Measurements from ENCODE around the gene SLC25A33.
"Not testable (repeated sequence)": the region's sequence is repeated elsewhere in the genome, so short reads cannot be mapped to it uniquely, and the experiment has no call there.

The SLC25A33 gene

DNA sequence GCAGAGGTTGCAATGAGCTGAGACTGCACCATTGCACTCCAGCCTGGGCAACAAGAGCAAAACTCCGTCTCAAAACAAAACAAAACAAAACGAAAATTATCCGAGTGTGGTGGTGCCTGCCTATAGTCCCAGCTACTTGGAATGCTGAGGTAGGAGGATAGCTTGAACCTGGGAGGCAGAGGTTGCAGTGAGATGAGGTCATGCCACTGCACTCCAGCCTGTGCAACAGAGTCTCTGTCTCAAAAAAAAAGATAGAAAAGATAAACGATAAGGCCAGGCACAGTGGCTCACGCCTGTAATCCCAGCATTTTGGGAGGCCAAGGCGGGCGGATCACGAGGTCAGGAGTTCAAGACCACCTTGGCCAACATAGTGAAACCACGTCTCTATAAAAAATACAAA is 23.7 kb upstream of the SLC25A33 start:
- not testable (repeated sequence) for H3K27ac ChIP-seq (ENCODE audit: low read length, poor library complexity, severe bottlenecking); H2BK15ac ChIP-seq (ENCODE audit: low read depth, poor library complexity, severe bottlenecking); H3K14ac ChIP-seq (ENCODE audit: low read length in 2 of 2); H4K91ac ChIP-seq (ENCODE audit: low read length); H4K8ac ChIP-seq (ENCODE audit: low read length); H3K23ac ChIP-seq (ENCODE audit: low read length in 2 of 2); H2BK12ac ChIP-seq (ENCODE audit: low read length in 2 of 2); H3K79me1 ChIP-seq (replicated peaks; ENCODE audit: low read length, poor library complexity, severe bottlenecking); H3K9me3 ChIP-seq (ENCODE audit: control insufficient read depth, low read length); H2AFZ ChIP-seq (ENCODE audit: low read depth, low read length); DNase-seq; H3K4me3 ChIP-seq (ENCODE audit: insufficient read depth in 1 of 2, low read depth in 1 of 2, low read length in 2 of 2); H2BK120ac ChIP-seq (ENCODE audit: low read depth, low read length); H3K4ac ChIP-seq (ENCODE audit: low read depth in 1 of 2, low read length in 2 of 2); H2AK5ac ChIP-seq (ENCODE audit: low read length, severe bottlenecking); H2BK5ac ChIP-seq (ENCODE audit: low read depth, low read length, poor library complexity, severe bottlenecking); H3K18ac ChIP-seq (ENCODE audit: low read depth in 1 of 2, low read length in 2 of 2); H3K4me2 ChIP-seq (ENCODE audit: low read length, poor library complexity, severe bottlenecking); H3K9ac ChIP-seq (ENCODE audit: low read length); H3K36me3 ChIP-seq (ENCODE audit: control insufficient read depth in 1 of 2, insufficient read depth in 2 of 2, low read depth in 1 of 2, low read length in 2 of 2); H3K4me1 ChIP-seq (ENCODE audit: control insufficient read depth, insufficient read depth, low read depth, low read length)
- H3K27me3 ChIP-seq (ENCODE audit: control insufficient read depth in 1 of 2, insufficient read depth in 1 of 2, low read length in 2 of 2), result peaks cover 3 to 13% of the 10 kb centered on the region in 2 experiments
- 95% methylated on average over 9 of the region's 9 CpGs for WGBS

DNA sequence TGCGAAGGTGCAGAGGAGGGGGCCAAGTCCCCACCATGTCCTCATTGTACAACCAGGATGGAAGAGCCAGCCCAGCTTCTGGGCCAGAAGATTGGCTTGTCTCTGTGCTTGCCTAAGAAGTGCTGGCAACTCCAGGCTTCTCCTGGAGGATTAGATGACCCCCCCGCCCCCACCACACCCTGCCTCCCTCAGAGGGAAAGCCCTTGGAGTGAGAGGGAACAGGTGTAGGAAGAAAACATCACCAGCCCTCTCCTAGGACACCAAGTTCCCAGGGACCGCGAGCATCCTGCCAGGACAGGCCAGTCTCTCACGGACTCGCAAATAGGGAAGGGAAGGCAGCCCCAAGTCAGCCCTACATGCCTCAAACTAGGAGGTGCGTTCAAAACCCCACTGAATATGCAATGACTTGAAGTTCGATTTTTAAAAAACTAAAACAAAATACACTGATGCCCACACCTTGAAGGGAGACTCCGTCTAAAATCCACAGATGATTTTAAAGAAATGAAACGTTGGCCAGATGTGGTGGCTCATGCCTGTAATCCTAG is 20.7 kb upstream of the SLC25A33 start:
- no peak overlapping the region for H3K4me2 ChIP-seq (ENCODE audit: low read length, poor library complexity, severe bottlenecking)
- no peak overlapping the region for H3K18ac ChIP-seq (ENCODE audit: low read depth in 1 of 2, low read length in 2 of 2)
- no peak overlapping the region for H2BK15ac ChIP-seq (ENCODE audit: low read depth, poor library complexity, severe bottlenecking)
- no peaks in the 10 kb centered on the region for H3K36me3 ChIP-seq (ENCODE audit: control insufficient read depth in 1 of 2, insufficient read depth in 2 of 2, low read depth in 1 of 2, low read length in 2 of 2)
- peaks cover 3 to 14% of the 10 kb centered on the region in 2 experiments for H3K27me3 ChIP-seq (ENCODE audit: control insufficient read depth in 1 of 2, insufficient read depth in 1 of 2, low read length in 2 of 2)
- no peaks in the 10 kb centered on the region for H3K79me1 ChIP-seq (replicated peaks; ENCODE audit: low read length, poor library complexity, severe bottlenecking)
- no peak overlapping the region for H3K9ac ChIP-seq (ENCODE audit: low read length)
- no peak overlapping the region for H3K23ac ChIP-seq (ENCODE audit: low read length in 2 of 2)
- no peak overlapping the region for H2BK12ac ChIP-seq (ENCODE audit: low read length in 2 of 2)
- no peak overlapping the region for H3K4me3 ChIP-seq (ENCODE audit: insufficient read depth in 1 of 2, low read depth in 1 of 2, low read length in 2 of 2)
- no peak overlapping the region for H3K4ac ChIP-seq (ENCODE audit: low read depth in 1 of 2, low read length in 2 of 2)
- no peak overlapping the region for H2BK5ac ChIP-seq (ENCODE audit: low read depth, low read length, poor library complexity, severe bottlenecking)
- no peaks in the 10 kb centered on the region for H3K9me3 ChIP-seq (ENCODE audit: control insufficient read depth, low read length)
- H4K91ac ChIP-seq (ENCODE audit: low read length), result no peak overlapping the region
- no peak overlapping the region for H3K27ac ChIP-seq (ENCODE audit: low read length, poor library complexity, severe bottlenecking)
- no peak overlapping the region for H2AFZ ChIP-seq (ENCODE audit: low read depth, low read length)
- no peak for DNase-seq
- 81% methylated on average over 10 of the region's 10 CpGs for WGBS
- no peaks in the 10 kb centered on the region for H3K4me1 ChIP-seq (ENCODE audit: control insufficient read depth, insufficient read depth, low read depth, low read length)
- H2BK120ac ChIP-seq (ENCODE audit: low read depth, low read length), result no peak overlapping the region
- H3K14ac ChIP-seq (ENCODE audit: low read length in 2 of 2), result no peak overlapping the region
- no peak overlapping the region for H2AK5ac ChIP-seq (ENCODE audit: low read length, severe bottlenecking)
- H4K8ac ChIP-seq (ENCODE audit: low read length), result no peak overlapping the region

GRCh38 chr1:9520411-9520810 is 18.9 kb upstream of the SLC25A33 start:
- H3K18ac ChIP-seq (ENCODE audit: low read depth in 1 of 2, low read length in 2 of 2), result no peak overlapping the region
- H2BK12ac ChIP-seq (ENCODE audit: low read length in 2 of 2), result no peak overlapping the region
- H2AK5ac ChIP-seq (ENCODE audit: low read length, severe bottlenecking), result no peak overlapping the region
- 61% methylated on average over 8 of the region's 8 CpGs for WGBS
- H2BK5ac ChIP-seq (ENCODE audit: low read depth, low read length, poor library complexity, severe bottlenecking), result no peak overlapping the region
- H3K14ac ChIP-seq (ENCODE audit: low read length in 2 of 2), result peak overlapping the region in 1 of 2 experiments; percentile 45
- no peaks in the 10 kb centered on the region for H3K36me3 ChIP-seq (ENCODE audit: control insufficient read depth in 1 of 2, insufficient read depth in 2 of 2, low read depth in 1 of 2, low read length in 2 of 2)
- H3K4ac ChIP-seq (ENCODE audit: low read depth in 1 of 2, low read length in 2 of 2), result no peak overlapping the region
- H3K4me3 ChIP-seq (ENCODE audit: insufficient read depth in 1 of 2, low read depth in 1 of 2, low read length in 2 of 2), result no peak overlapping the region
- H3K27ac ChIP-seq (ENCODE audit: low read length, poor library complexity, severe bottlenecking), result no peak overlapping the region
- H3K23ac ChIP-seq (ENCODE audit: low read length in 2 of 2), result peak overlapping the region in 1 of 2 experiments; percentile 64
- H2AFZ ChIP-seq (ENCODE audit: low read depth, low read length), result no peak overlapping the region
- no peaks in the 10 kb centered on the region for H3K79me1 ChIP-seq (replicated peaks; ENCODE audit: low read length, poor library complexity, severe bottlenecking)
- no peak overlapping the region for H4K91ac ChIP-seq (ENCODE audit: low read length)
- H2BK15ac ChIP-seq (ENCODE audit: low read depth, poor library complexity, severe bottlenecking), result no peak overlapping the region
- H3K4me2 ChIP-seq (ENCODE audit: low read length, poor library complexity, severe bottlenecking), result no peak overlapping the region
- no peaks in the 10 kb centered on the region for H3K4me1 ChIP-seq (ENCODE audit: control insufficient read depth, insufficient read depth, low read depth, low read length)
- no peak overlapping the region for H4K8ac ChIP-seq (ENCODE audit: low read length)
- DNase-seq, result no peak
- H3K9ac ChIP-seq (ENCODE audit: low read length), result no peak overlapping the region
- no peak overlapping the region for H2BK120ac ChIP-seq (ENCODE audit: low read depth, low read length)
- no peaks in the 10 kb centered on the region for H3K9me3 ChIP-seq (ENCODE audit: control insufficient read depth, low read length)
- H3K27me3 ChIP-seq (ENCODE audit: control insufficient read depth in 1 of 2, insufficient read depth in 1 of 2, low read length in 2 of 2), result peaks cover 3 to 14% of the 10 kb centered on the region in 2 experiments

GRCh38 chr1:9529190-9529589 is 10.1 kb upstream of the SLC25A33 start:
- Histone ChIP-seq H4K8ac (ENCODE audit: low read length) (no peak overlapping the region), H2BK5ac (ENCODE audit: low read depth, low read length, poor library complexity, severe bottlenecking) (no peak overlapping the region), H3K14ac (ENCODE audit: low read length in 2 of 2) (no peak overlapping the region), H2BK15ac (ENCODE audit: low read depth, poor library complexity, severe bottlenecking) (no peak overlapping the region), H3K9me3 (ENCODE audit: control insufficient read depth, low read length) (no peaks in the 10 kb centered on the region), H3K23ac (ENCODE audit: low read length in 2 of 2) (no peak overlapping the region), H4K91ac (ENCODE audit: low read length) (no peak overlapping the region), H2AK5ac (ENCODE audit: low read length, severe bottlenecking) (no peak overlapping the region), H3K27me3 (ENCODE audit: control insufficient read depth in 1 of 2, insufficient read depth in 1 of 2, low read length in 2 of 2) (no peaks in the 10 kb centered on the region), H3K36me3 (ENCODE audit: control insufficient read depth in 1 of 2, insufficient read depth in 2 of 2, low read depth in 1 of 2, low read length in 2 of 2) (no peaks in the 10 kb centered on the region), H2BK12ac (ENCODE audit: low read length in 2 of 2) (no peak overlapping the region), H3K27ac (ENCODE audit: low read length, poor library complexity, severe bottlenecking) (no peak overlapping the region), H2BK120ac (ENCODE audit: low read depth, low read length) (no peak overlapping the region), H3K9ac (ENCODE audit: low read length) (peak overlapping the region; percentile 36), H3K4me3 (ENCODE audit: insufficient read depth in 1 of 2, low read depth in 1 of 2, low read length in 2 of 2) (no peak overlapping the region), H3K4me2 (ENCODE audit: low read length, poor library complexity, severe bottlenecking) (no peak overlapping the region), H3K79me1 (replicated peaks; ENCODE audit: low read length, poor library complexity, severe bottlenecking) (no peaks in the 10 kb centered on the region), H3K4ac (ENCODE audit: low read depth in 1 of 2, low read length in 2 of 2) (no peak overlapping the region), H2AFZ (ENCODE audit: low read depth, low read length) (no peak overlapping the region), H3K18ac (ENCODE audit: low read depth in 1 of 2, low read length in 2 of 2) (no peak overlapping the region), H3K4me1 (ENCODE audit: control insufficient read depth, insufficient read depth, low read depth, low read length) (peaks cover 2% of the 10 kb centered on the region)
- DNase-seq, result peak; percentile 49
- 81% methylated on average over 8 of the region's 8 CpGs for WGBS

Data from mesenchymal stem cell (in vitro differentiated cells and primary cell).